GM18519 (cell line): ENCODE measurements around the gene DLEC1.

Experiments used
- ATAC-seq: cut with Tn5 transposase; IDR thresholded peaks from one replicate; pipeline ENCODE4 v1.9.1; 2021; ENCODE audit warnings: mild to moderate bottlenecking, moderate library complexity; ENCODE audit not compliant: unreplicated experiment, low FRiP score

The DLEC1 gene

DNA sequence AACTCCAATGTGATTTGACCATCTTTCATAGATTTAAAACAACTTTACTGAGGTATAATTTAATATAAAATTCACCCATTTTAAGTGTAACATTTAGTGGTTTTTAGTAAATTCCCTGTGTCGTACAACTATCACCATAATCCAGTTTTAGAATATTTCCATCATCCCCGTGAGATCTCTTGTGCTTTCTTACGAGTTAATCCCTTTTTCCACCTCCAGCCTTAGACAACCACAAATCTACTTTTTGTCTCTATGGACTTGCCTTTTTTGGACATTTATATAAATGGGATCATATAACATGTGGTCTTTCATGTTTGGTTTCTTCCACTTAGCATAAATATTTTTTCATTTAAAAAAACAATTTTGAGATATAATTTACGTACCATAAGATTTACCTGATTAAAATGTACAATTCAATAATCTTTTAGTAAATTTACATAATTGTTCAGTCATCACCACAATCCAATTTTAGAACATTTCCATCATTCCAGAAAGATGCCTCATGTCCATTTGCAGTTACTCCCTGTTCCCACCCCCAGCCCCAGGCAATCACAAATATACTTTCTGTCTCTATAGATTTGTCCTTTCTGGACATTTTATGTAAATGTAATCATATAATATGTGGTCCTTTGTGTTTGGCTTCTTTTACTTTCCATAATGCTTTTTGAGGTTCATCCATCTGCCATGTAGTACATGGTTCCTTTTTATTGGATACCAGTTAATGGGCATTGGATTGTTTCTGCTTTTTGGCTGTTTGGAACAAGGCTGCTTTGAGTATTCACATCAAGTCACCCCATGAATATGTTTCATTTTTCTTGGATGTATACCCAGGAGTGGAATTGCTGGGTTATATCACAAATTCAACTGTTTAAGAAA is 129.4 kb downstream of the DLEC1 start:
- no peak for ATAC-seq

DNA sequence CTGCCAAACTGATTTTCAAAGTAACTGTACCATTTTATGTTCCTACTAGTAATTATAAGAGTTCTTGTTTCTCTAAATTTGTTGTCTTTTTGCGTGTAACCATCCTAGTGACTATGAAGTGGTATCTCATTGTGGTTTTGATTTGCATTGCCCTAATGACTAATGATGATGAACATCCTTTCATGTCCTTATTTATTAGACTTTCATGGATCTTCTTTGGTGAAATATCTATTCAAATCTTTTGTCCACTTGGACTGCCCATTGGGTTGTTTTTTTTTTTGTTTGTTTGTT is 130.0 kb downstream of the DLEC1 start:
- ATAC-seq = no peak

DNA sequence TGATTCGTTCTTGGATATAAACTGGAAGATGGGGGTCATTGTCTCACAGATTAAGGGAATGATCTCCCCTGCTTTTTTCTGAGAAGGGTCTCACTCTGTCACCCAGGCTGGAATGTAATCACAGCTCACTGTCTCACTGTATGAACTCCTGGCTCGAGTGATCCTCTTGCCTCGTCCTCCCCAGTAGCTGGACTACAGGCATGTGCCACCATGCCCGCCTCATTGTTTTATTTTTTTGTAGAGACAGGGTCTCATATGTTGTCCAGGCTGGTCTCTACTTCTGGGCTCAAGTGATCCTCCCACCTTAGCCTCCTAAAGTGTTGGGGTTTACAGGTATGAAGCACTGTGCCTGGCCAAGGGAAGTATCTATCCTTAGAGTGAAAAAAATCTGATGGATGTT is 131.7 kb downstream of the DLEC1 start:
- no peak for ATAC-seq

DNA sequence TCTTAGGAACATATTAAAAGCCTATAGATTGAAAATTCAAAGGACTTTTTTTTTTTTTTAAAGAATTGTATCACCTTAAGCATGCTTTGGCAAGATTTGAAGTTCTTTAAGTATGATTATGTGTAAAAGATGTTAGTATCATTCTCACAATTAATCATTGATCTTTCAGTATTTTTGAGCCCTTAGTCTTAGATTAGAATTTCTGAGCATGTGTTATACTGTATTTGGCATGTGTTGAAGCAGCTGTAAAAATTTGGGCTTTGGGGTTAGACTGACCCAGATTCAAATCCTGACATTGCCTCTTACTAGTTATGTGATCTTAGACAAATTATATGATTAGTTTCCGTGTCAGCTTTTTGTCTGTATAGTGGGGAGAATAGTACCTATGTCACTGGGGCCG is 132.6 kb downstream of the DLEC1 start:
- no peak for ATAC-seq
